HG03039 (cell line): ENCODE data around the gene RFX6.
A peak's percentile ranks its signal among the peaks of the same experiment; 100 is the strongest.

Experiments
- ATAC-seq: cut with Tn5 transposase; IDR thresholded peaks from one replicate; pipeline ENCODE4 v1.9.1; 2021; ENCODE audit warnings: mild to moderate bottlenecking, moderate library complexity; ENCODE audit not compliant: unreplicated experiment

RFX6 gene

DNA sequence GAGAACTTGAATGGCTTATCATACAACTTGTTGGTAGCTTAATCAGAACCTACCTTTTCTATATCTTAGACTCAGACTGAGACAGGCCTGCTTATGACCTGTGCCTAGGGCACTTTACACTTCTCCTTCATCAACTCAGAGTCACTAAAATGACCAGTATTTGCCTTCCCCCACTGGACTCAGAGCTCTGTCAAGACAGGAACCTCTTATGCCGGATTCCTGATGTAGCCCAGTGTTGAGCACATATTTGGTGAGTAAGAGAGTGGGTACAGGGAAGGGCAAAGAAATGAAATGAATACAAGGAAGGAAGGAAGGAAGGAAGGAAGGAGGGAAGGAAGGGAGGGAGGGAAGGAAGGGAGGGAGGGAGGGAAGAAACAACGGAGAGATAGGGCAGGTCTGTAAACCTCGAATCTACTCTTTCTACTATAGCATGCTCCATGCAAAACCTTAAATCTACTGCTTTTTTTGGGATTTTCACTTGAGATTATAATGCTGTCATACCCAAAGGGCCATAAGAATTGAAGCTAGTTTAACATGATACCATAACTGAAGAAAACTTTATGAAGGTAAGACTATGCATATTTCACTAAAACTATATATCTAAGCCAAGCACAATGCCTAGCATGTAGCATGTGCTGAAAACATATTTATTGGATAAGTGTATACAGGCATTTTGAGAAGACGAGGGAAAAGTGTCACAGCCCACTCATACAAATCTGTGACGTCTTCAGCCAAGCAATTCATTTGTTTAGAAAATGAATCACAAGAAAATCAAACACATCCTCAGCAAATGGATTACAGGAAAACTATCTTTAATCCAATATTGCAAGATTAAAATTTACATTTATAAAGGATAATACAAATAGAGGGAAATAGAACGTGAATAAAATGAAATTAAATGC lies 89.9 kb downstream of the RFX6 start:
- no peak for ATAC-seq

GRCh38 chr6:116969211-116969863 lies 92.3 kb downstream of the RFX6 start:
- ATAC-seq, result peak; percentile 74

DNA sequence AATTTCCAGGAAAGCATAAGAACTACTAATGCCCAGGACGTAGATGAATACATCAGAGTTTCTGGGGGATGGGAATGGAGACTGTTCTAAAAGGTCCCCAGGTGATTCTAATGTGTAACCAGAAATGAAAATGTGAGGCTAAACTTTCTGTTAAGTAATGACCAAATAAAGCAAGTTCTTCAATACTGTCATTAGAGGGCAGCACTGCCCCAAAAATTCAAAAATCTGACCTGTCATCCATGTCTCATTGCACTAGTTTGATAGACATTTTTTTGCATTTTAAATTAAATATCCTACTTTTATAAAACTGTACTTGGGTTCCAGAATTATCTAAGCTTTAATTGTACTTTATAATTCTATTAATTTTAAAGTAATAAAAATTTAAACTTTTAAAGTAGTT lies 94.9 kb downstream of the RFX6 start:
- ATAC-seq, result peak; percentile 65

DNA sequence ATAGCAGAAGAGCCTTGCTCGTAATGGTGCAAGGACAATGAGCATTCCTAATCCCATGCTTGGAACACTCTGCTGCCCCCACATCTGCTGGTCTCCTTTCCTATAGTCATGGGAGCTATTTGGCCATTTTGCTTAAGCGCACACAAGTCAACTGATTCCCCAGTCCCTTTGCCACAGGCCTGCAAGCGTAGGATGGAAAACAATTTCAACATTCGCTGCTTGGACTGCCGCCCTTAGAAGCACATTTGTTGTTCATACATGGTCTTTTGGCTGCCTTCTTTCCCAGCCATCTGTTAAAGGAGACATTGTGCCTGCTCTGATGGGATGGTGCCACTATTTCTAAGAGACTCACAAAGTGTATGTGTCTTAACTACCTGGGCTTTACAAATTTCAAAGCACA lies 96.9 kb downstream of the RFX6 start:
- ATAC-seq, result no peak

- ATAC-seq, result no peak
These were observed 97.7 kb downstream of the RFX6 start for GRCh38 chr6:116974526-116975316.

DNA sequence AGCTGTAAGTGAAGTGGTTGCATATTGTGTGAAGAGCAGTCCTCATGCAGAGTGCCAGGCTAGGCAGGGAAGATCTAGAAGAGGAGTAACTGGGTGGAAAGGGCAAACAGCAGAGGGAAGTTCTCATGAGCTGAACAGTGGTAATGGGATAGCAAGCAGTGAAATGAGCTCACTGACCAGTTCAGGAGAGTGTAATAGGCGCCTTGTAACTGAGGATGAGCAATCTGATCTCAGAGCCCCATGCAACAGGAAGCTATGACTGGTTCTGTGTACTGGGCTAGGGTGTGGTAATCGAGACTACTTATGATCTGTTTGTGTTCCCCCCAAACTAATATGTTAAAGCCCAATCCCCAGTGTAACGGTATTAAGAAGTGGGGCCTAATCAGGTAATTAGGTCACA lies 98.6 kb downstream of the RFX6 start:
- no peak for ATAC-seq

- no peak for ATAC-seq
These were observed 102.5 kb downstream of the RFX6 start for GRCh38 chr6:116979560-116979959.
